IMR-90 (cell line): ENCODE measurements around the gene NEK4. TPM values are rescaled to one million over a fixed set of nuclear protein-coding genes. Genes with fewer than 3 reads are reported as not detected.

Experiments used
- ATAC-seq: fragments of 200-7000 bp; cut with Tn5 transposase; 2 replicates; pipeline ENCODE4 v1.9.1; 2020; ENCODE audit warnings: low read depth, mild to moderate bottlenecking, moderate library complexity
- BruUV-seq: library from RNA; stranded (reverse); fragments of 400-500 nt; replicated peaks from 2 replicates; lab custom pipeline; 2021; lab: Mats Ljungman, UMichigan
- CTCF ChIA-PET: fragments of 300-600 bp; formaldehyde crosslinking; extraction: SDS; loops from one replicate; lab custom pipeline; 2021; ENCODE audit warnings: antibody characterized with exemption; lab: Yijun Ruan, JAX
- POLR2A ChIA-PET: fragments of 300-600 bp; sonication (Branson Sonifier 250); formaldehyde crosslinking; loops from one replicate; lab custom pipeline; 2022; ENCODE audit warnings: antibody characterized with exemption; ENCODE audit not compliant: unreplicated experiment; lab: Charles Lee
- DNase-seq: peaks from one replicate; pipeline ENCODE4 v3.0.0; 2013
- H2AFZ ChIP-seq: replicated peaks from 2 replicates; pipeline ENCODE3; 2013; ENCODE audit warnings: low read length, mild to moderate bottlenecking; ENCODE audit not compliant: poor library complexity
- H2AK5ac ChIP-seq: 2 replicates; pipeline ENCODE4 v1.6.1; 2013; ENCODE audit warnings: low read depth, low read length, inconsistent platforms
- H2AK9ac ChIP-seq: replicated peaks from 2 replicates; pipeline ENCODE3; 2013; ENCODE audit warnings: mild to moderate bottlenecking, low read depth, low read length, moderate library complexity; ENCODE audit not compliant: poor library complexity
- H2BK120ac ChIP-seq: 2 replicates; pipeline ENCODE4 v1.6.1; 2013; ENCODE audit warnings: low read depth, low read length, inconsistent platforms
- H2BK15ac ChIP-seq: 3 replicates; pipeline ENCODE4 v1.6.1; 2013; ENCODE audit warnings: low read depth, low read length, inconsistent platforms
- H2BK20ac ChIP-seq: 2 replicates; pipeline ENCODE4 v1.6.1; 2013; ENCODE audit warnings: low read depth, mild to moderate bottlenecking, inconsistent platforms, low read length, moderate library complexity
- H2BK5ac ChIP-seq: 2 replicates; pipeline ENCODE4 v1.6.1; 2013; ENCODE audit warnings: mild to moderate bottlenecking, low read depth, low read length, inconsistent platforms; ENCODE audit not compliant: poor library complexity, severe bottlenecking
- H3K14ac ChIP-seq: replicated peaks from 2 replicates; pipeline ENCODE4 v1.6.1; 2013; ENCODE audit warnings: low read depth, low read length, inconsistent platforms
- H3K18ac ChIP-seq: 2 replicates; pipeline ENCODE4 v1.6.1; 2013; ENCODE audit warnings: low read depth, low read length, control low read depth
- H3K23ac ChIP-seq: 2 replicates; pipeline ENCODE4 v1.6.1; 2013; ENCODE audit warnings: low read depth, low read length, inconsistent platforms
- H3K27ac ChIP-seq: 2 replicates; pipeline ENCODE4 v1.5.1; 2013; ENCODE audit warnings: mild to moderate bottlenecking, control low read depth, low read length; ENCODE audit not compliant: insufficient read depth
- H3K27me3 ChIP-seq: 2 replicates; pipeline ENCODE4 v1.6.1; 2013; ENCODE audit warnings: low read length; ENCODE audit not compliant: control insufficient read depth, insufficient read depth
- H3K36me3 ChIP-seq: 2 replicates; pipeline ENCODE4 v1.6.1; 2013; ENCODE audit warnings: low read length, mixed read lengths; ENCODE audit not compliant: control insufficient read depth, insufficient read depth
- H3K4ac ChIP-seq: 2 replicates; pipeline ENCODE4 v1.6.1; 2013; ENCODE audit warnings: low read depth, low read length, inconsistent platforms
- H3K4me1 ChIP-seq: 2 replicates; pipeline ENCODE4 v1.6.1; 2013; ENCODE audit warnings: low read length, mixed read lengths; ENCODE audit not compliant: control insufficient read depth, insufficient read depth
- H3K4me2 ChIP-seq: 2 replicates; pipeline ENCODE4 v1.6.1; 2013; ENCODE audit warnings: low read depth, mild to moderate bottlenecking, control low read depth, low read length, moderate library complexity
- H3K4me3 ChIP-seq: 2 replicates; pipeline ENCODE4 v1.5.1; 2013; ENCODE audit warnings: low read depth, mild to moderate bottlenecking, control low read depth, low read length, moderate library complexity; ENCODE audit not compliant: insufficient read depth
- H3K56ac ChIP-seq: 2 replicates; pipeline ENCODE4 v1.6.1; 2013; ENCODE audit warnings: low read length, inconsistent platforms; ENCODE audit not compliant: insufficient read depth; ENCODE audit errors: extremely low read depth
- H3K79me1 ChIP-seq, 2 experiments: 2 replicates each; pipeline ENCODE4 v1.6.1; 2013; ENCODE audit warnings: low read length in 2 of 2, inconsistent platforms in 1 of 2, low read depth in 1 of 2
- H3K9ac ChIP-seq: 2 replicates; pipeline ENCODE4 v1.6.1; 2013; ENCODE audit warnings: low read depth, low read length, control low read depth
- H3K9me1 ChIP-seq: 2 replicates; pipeline ENCODE4 v1.6.1; 2013; ENCODE audit warnings: low read length, inconsistent platforms; ENCODE audit not compliant: insufficient read depth
- H3K9me3 ChIP-seq: 2 replicates; pipeline ENCODE4 v1.6.1; 2013; ENCODE audit warnings: low read length; ENCODE audit not compliant: control insufficient read depth, insufficient read depth
- H4K20me1 ChIP-seq: 2 replicates; pipeline ENCODE4 v1.6.1; 2013; ENCODE audit warnings: low read length, inconsistent platforms; ENCODE audit not compliant: insufficient read depth
- H4K5ac ChIP-seq: 2 replicates; pipeline ENCODE4 v1.6.1; 2013; ENCODE audit warnings: mild to moderate bottlenecking, low read depth, low read length, control low read depth
- H4K8ac ChIP-seq, 2 experiments: 2 replicates each; pipeline ENCODE4 v1.6.1; 2013; ENCODE audit warnings: low read depth in 2 of 2, low read length in 2 of 2, control low read depth in 1 of 2, inconsistent platforms in 1 of 2
- H4K91ac ChIP-seq: 2 replicates; pipeline ENCODE4 v1.6.1; 2013; ENCODE audit warnings: low read depth, low read length, inconsistent platforms; ENCODE audit not compliant: insufficient read depth
- BHLHE40 ChIP-seq: fragments of 150-350 bp; IDR thresholded peaks from 2 replicates; pipeline ENCODE4 v1.6.1; 2016; ENCODE audit warnings: mild to moderate bottlenecking, low read depth, low read length
- CEBPB ChIP-seq: IDR thresholded peaks from 2 replicates; pipeline ENCODE4 v1.6.1; 2012; ENCODE audit warnings: low read depth, low read length, improper control_type of control experiment
- CHD1 ChIP-seq: IDR thresholded peaks from 2 replicates; pipeline ENCODE4 v1.6.1; 2012; ENCODE audit warnings: low read depth, low read length, improper control_type of control experiment
- CTCF ChIP-seq: conservative IDR thresholded peaks from 2 replicates; pipeline ENCODE4 v1.5.1; 2012; ENCODE audit warnings: mild to moderate bottlenecking, low read depth, low read length, improper control_type of control experiment
- ELK1 ChIP-seq: fragments of 150-350 bp; IDR thresholded peaks from 2 replicates; pipeline ENCODE4 v1.6.1; 2016; ENCODE audit warnings: low read depth, mild to moderate bottlenecking, low read length, moderate library complexity, borderline replicate concordance
- FOS ChIP-seq: fragments of 150-350 bp; IDR thresholded peaks from 2 replicates; pipeline ENCODE4 v1.6.1; 2016; ENCODE audit warnings: low read depth, low read length
- MAFK ChIP-seq: IDR thresholded peaks from 2 replicates; pipeline ENCODE4 v1.6.1; 2012; ENCODE audit warnings: low read depth, low read length, improper control_type of control experiment
- MAZ ChIP-seq: IDR thresholded peaks from 2 replicates; pipeline ENCODE4 v1.6.1; 2012; ENCODE audit warnings: low read depth, mild to moderate bottlenecking, low read length, improper control_type of control experiment, moderate library complexity, borderline replicate concordance
- MXI1 ChIP-seq: IDR thresholded peaks from 2 replicates; pipeline ENCODE4 v1.6.1; 2012; ENCODE audit warnings: low read depth, mild to moderate bottlenecking, low read length, moderate library complexity, borderline replicate concordance
- NFE2L2 ChIP-seq: fragments of 150-350 bp; IDR thresholded peaks from 2 replicates; pipeline ENCODE4 v1.6.1; 2016; ENCODE audit warnings: low read depth, mild to moderate bottlenecking, low read length
- POLR2A ChIP-seq: IDR thresholded peaks from 2 replicates; pipeline ENCODE4 v1.6.1; 2012; ENCODE audit warnings: mild to moderate bottlenecking, low read depth, low read length
- RAD21 ChIP-seq: IDR thresholded peaks from 2 replicates; pipeline ENCODE4 v1.6.1; 2012; ENCODE audit warnings: low read length, improper control_type of control experiment
- RCOR1 ChIP-seq: IDR thresholded peaks from 2 replicates; pipeline ENCODE4 v1.6.1; 2012; ENCODE audit warnings: mild to moderate bottlenecking, low read length, improper control_type of control experiment; ENCODE audit not compliant: insufficient replicate concordance
- RFX5 ChIP-seq: IDR thresholded peaks from 2 replicates; pipeline ENCODE4 v1.8.0; 2012; ENCODE audit warnings: low read depth, mild to moderate bottlenecking, low read length, moderate library complexity
- SMC3 ChIP-seq: fragments of 150-350 bp; IDR thresholded peaks from 2 replicates; pipeline ENCODE4 v1.6.1; 2016; ENCODE audit warnings: low read depth, mild to moderate bottlenecking, antibody characterized with exemption, low read length, moderate library complexity
- USF2 ChIP-seq: fragments of 150-350 bp; IDR thresholded peaks from 2 replicates; pipeline ENCODE4 v1.6.1; 2017; ENCODE audit warnings: mild to moderate bottlenecking, antibody characterized with exemption, low read length, low read depth
- WGBS, 2 experiments: methylation state at CpG; one replicate each; pipeline versions ENCODE4 v1.1.5 to v1.1.7; 2013; ENCODE audit warnings: missing lambda C conversion rate in 2 of 2; ENCODE audit not compliant: insufficient read length in 1 of 2; ENCODE audit errors: extremely low coverage in 2 of 2; 5-methylcytosine and 5-hydroxymethylcytosine counted together
- dilution Hi-C: fragments of 300-500 bp; cut with HindIII; formaldehyde crosslinking; loops from one replicate; pipeline ENCODE4 v1.14.3; 2018; ENCODE audit warnings: low sequenced_read_pairs; ENCODE audit not compliant: unreplicated experiment
- in situ Hi-C: fragments of 300-500 bp; cut with MboI; formaldehyde crosslinking; loops from 3 replicates; pipeline ENCODE4 v1.14.3; 2019; ENCODE audit warnings: low sequenced_read_pairs, inconsistent platforms, mixed read lengths
- intact Hi-C: fragments of 100-400 bp; cut with micrococcal nuclease; formaldehyde crosslinking; loops from 2 replicates; pipeline ENCODE4 v1.10.0; 2022
- polyA plus RNA-seq, 3 experiments: library from polyadenylated mRNA; depleted of rRNA; stranded (reverse); fragments of >200 nt; gene quantifications; 2 replicates each; pipeline ENCODE4 v1.2.3, GENCODE V29; 2012; ENCODE audit warnings: low replicate concordance in 1 of 3
- total RNA-seq: library from RNA; depleted of rRNA; stranded (reverse); fragments of >200 nt; gene quantifications from 2 replicates; pipeline ENCODE4 v1.2.3, GENCODE V29; 2012

Gene NEK4
- total and polyA plus RNA-seq, 2 of the 4 experiments (the other 2 are of a cell fraction) = 10.3 to 24.7 TPM

- peaks cover 18% of the 10 kb centered on the region for H4K20me1 ChIP-seq
- ChIA-PET POLR2A (no interaction called here), CTCF (no interaction called here)
- no peak overlapping the region for H4K5ac ChIP-seq
- no peak overlapping the region for H3K56ac ChIP-seq
- H2AFZ ChIP-seq = no peak overlapping the region
- no peak overlapping the region for H3K4me3 ChIP-seq
- H3K79me1 ChIP-seq = peaks cover 33 to 50% of the 10 kb centered on the region in 2 experiments
- intact Hi-C loops (no loop called here), dilution Hi-C loops (no loop called here), in situ Hi-C loops (no loop called here)
- no peak overlapping the region for H2BK120ac ChIP-seq
- DNase-seq (no peak), ATAC-seq (no peak; the same call in 1 of the 2 replicates)
- H4K91ac ChIP-seq = no peak overlapping the region
- H3K9me3 ChIP-seq = no peaks in the 10 kb centered on the region
- H2BK5ac ChIP-seq = no peak overlapping the region
- H3K27me3 ChIP-seq = no peaks in the 10 kb centered on the region
- H2AK9ac ChIP-seq = no peak overlapping the region
- no peak overlapping the region for H3K14ac ChIP-seq
- H3K36me3 ChIP-seq = peaks cover 48% of the 10 kb centered on the region
- no CpG with 5 or more reads among the region's 4 CpGs for WGBS, 2 experiments
- no peak overlapping the region for H3K23ac ChIP-seq
- H4K8ac ChIP-seq = no peak overlapping the region
- no peaks in the 10 kb centered on the region; the same call in 1 of the 2 replicates for H3K4me1 ChIP-seq
- no peak overlapping the region for H2BK15ac ChIP-seq
- peaks cover 7% of the 10 kb centered on the region for H3K9me1 ChIP-seq
- no peak overlapping the region for H3K4me2 ChIP-seq
- H2AK5ac ChIP-seq = no peak overlapping the region
- BruUV-seq = no TSS peak
- no peak overlapping the region for H3K4ac ChIP-seq
- no peak overlapping the region for H3K18ac ChIP-seq
- TF ChIP-seq RAD21 = no peak
- no peak for TF ChIP-seq BHLHE40
- TF ChIP-seq USF2 = no peak
- TF ChIP-seq NFE2L2 = no peak
- no peak for TF ChIP-seq CTCF
- no peak for TF ChIP-seq ELK1
- no peak for TF ChIP-seq RCOR1
- TF ChIP-seq MXI1 = no peak
- no peak for TF ChIP-seq CEBPB
- TF ChIP-seq RFX5 = no peak
- no peak for TF ChIP-seq MAZ
- no peak for TF ChIP-seq FOS
- TF ChIP-seq POLR2A = no peak
- no peak for TF ChIP-seq CHD1
- TF ChIP-seq SMC3 = no peak
- no peak for TF ChIP-seq MAFK
- no peak overlapping the region for H2BK20ac ChIP-seq
- H3K27ac ChIP-seq = no peak overlapping the region
- H3K9ac ChIP-seq = no peak overlapping the region
These were observed 73.1 kb downstream of the NEK4 start for GRCh38 chr3:52697632-52697965.
